Smooth muscle cell (in vitro differentiated cells): ENCODE data around the gene AQP12B. TPM values are rescaled to one million over a fixed set of nuclear protein-coding genes. Genes with fewer than 3 reads are reported as not detected.

Experiments used
- DNase-seq: peaks from one replicate; lab custom pipeline; 2025; ENCODE audit not compliant: unreplicated experiment; lab: John Stamatoyannopoulos, UW
- H2AFZ ChIP-seq: fragments of 200-600 bp; sonication (generic); 2 replicates; pipeline ENCODE4 v1.6.0; 2016; ENCODE audit warnings: antibody characterized with exemption, low read depth, mild to moderate bottlenecking
- H3F3A ChIP-seq: fragments of 200-600 bp; sonication (generic); 2 replicates; pipeline ENCODE4 v1.6.0; 2017; ENCODE audit warnings: antibody characterized with exemption, low read depth
- H3K27ac ChIP-seq: fragments of 200-600 bp; sonication (generic); 2 replicates; pipeline ENCODE4 v1.5.1; 2016; ENCODE audit warnings: low read depth, mild to moderate bottlenecking
- H3K27me3 ChIP-seq: fragments of 200-600 bp; sonication (generic); 2 replicates; pipeline ENCODE4 v1.6.1; 2016; ENCODE audit warnings: low read depth, mild to moderate bottlenecking
- H3K36me3 ChIP-seq: fragments of 200-600 bp; sonication (generic); 2 replicates; pipeline ENCODE4 v1.5.1; 2016; ENCODE audit warnings: low read depth
- H3K4me1 ChIP-seq: fragments of 200-600 bp; sonication (generic); 2 replicates; pipeline ENCODE4 v1.5.1; 2016; ENCODE audit warnings: low read depth
- H3K4me2 ChIP-seq: fragments of 200-600 bp; sonication (generic); 2 replicates; pipeline ENCODE4 v1.6.0; 2016; ENCODE audit warnings: mild to moderate bottlenecking
- H3K4me3 ChIP-seq: fragments of 200-600 bp; sonication (generic); 2 replicates; pipeline ENCODE4 v1.5.1; 2016; ENCODE audit warnings: mild to moderate bottlenecking
- H3K79me2 ChIP-seq: fragments of 200-600 bp; sonication (generic); 2 replicates; pipeline ENCODE4 v1.6.0; 2016; ENCODE audit warnings: low read depth, mild to moderate bottlenecking
- H3K9ac ChIP-seq: fragments of 200-600 bp; sonication (generic); 2 replicates; pipeline ENCODE4 v1.6.0; 2016; ENCODE audit warnings: low read depth
- H3K9me3 ChIP-seq: fragments of 200-600 bp; sonication (generic); replicated peaks from 2 replicates; pipeline ENCODE4 v1.5.1; 2016; ENCODE audit warnings: low read depth
- H4K20me1 ChIP-seq: fragments of 200-600 bp; sonication (generic); 2 replicates; pipeline ENCODE4 v1.6.0; 2016; ENCODE audit warnings: low read depth
- CTCF ChIP-seq: fragments of 200-600 bp; sonication (generic); IDR thresholded peaks from 2 replicates; pipeline ENCODE4 v1.5.1; 2017; ENCODE audit warnings: borderline replicate concordance, mild to moderate bottlenecking, antibody characterized with exemption; ENCODE audit not compliant: insufficient read depth, poor library complexity, severe bottlenecking
- whole genome bisulfite sequencing: methylation state at CpG from one replicate; pipeline ENCODE4 v1.1.7; 2016; ENCODE audit warnings: low lambda C conversion rate; 5-methylcytosine and 5-hydroxymethylcytosine counted together
- polyA plus RNA-seq: library from polyadenylated mRNA; unstranded; fragments of >200 nt; fragmentation: Nextera tagmentation; extraction: Ambion mirVana; gene quantifications from 2 replicates; pipeline ENCODE4 v1.2.1, GENCODE V29; 2016
- total RNA-seq: library from RNA; depleted of rRNA; stranded (reverse); fragments of >200 nt; gene quantifications from 2 replicates; pipeline ENCODE4 v1.2.3, GENCODE V29; 2014

The AQP12B gene
- total and polyA plus RNA-seq, 2 experiments from 2014 or later = not detected

GRCh38 chr2:240707821-240708220, 25.1 kb upstream of the AQP12B start:
- no peaks in the 10 kb centered on the region for H4K20me1 ChIP-seq
- H3K4me1 ChIP-seq = no peaks in the 10 kb centered on the region
- no peak for DNase-seq
- H3K9me3 ChIP-seq = no peaks in the 10 kb centered on the region
- no peak overlapping the region for H3K27ac ChIP-seq
- H3K9ac ChIP-seq = no peak overlapping the region
- H2AFZ ChIP-seq = no peak overlapping the region
- H3K4me2 ChIP-seq = no peak overlapping the region
- no peak overlapping the region for H3K4me3 ChIP-seq
- H3K36me3 ChIP-seq = no peaks in the 10 kb centered on the region
- H3K79me2 ChIP-seq = no peaks in the 10 kb centered on the region
- TF ChIP-seq CTCF = no peak
- no peaks in the 10 kb centered on the region for H3F3A ChIP-seq
- H3K27me3 ChIP-seq = peaks cover 8% of the 10 kb centered on the region
- 75% methylated on average over 10 of the region's 10 CpGs for WGBS

- no peak overlapping the region for H3K4me3 ChIP-seq
- 79% methylated on average over 15 of the region's 15 CpGs for WGBS
- H3K4me2 ChIP-seq = no peak overlapping the region
- H3K27me3 ChIP-seq = peaks cover 8% of the 10 kb centered on the region
- H3K36me3 ChIP-seq = no peaks in the 10 kb centered on the region
- H3K79me2 ChIP-seq = no peaks in the 10 kb centered on the region
- H2AFZ ChIP-seq = no peak overlapping the region
- TF ChIP-seq CTCF = no peak
- H3K9me3 ChIP-seq = no peaks in the 10 kb centered on the region
- no peaks in the 10 kb centered on the region for H3F3A ChIP-seq
- H3K27ac ChIP-seq = no peak overlapping the region
- no peak for DNase-seq
- H4K20me1 ChIP-seq = no peaks in the 10 kb centered on the region
- no peaks in the 10 kb centered on the region for H3K4me1 ChIP-seq
- no peak overlapping the region for H3K9ac ChIP-seq
These were observed 24.5 kb upstream of the AQP12B start for GRCh38 chr2:240707043-240707756.

GRCh38 chr2:240705204-240705791, 22.6 kb upstream of the AQP12B start:
- H3K36me3 ChIP-seq = no peaks in the 10 kb centered on the region
- peaks cover 8% of the 10 kb centered on the region for H3K27me3 ChIP-seq
- no peak overlapping the region for H3K4me3 ChIP-seq
- no peaks in the 10 kb centered on the region for H4K20me1 ChIP-seq
- no peak overlapping the region for H3K27ac ChIP-seq
- H3K9me3 ChIP-seq = no peaks in the 10 kb centered on the region
- H3F3A ChIP-seq = no peaks in the 10 kb centered on the region
- no peaks in the 10 kb centered on the region for H3K4me1 ChIP-seq
- no peak overlapping the region for H2AFZ ChIP-seq
- H3K9ac ChIP-seq = no peak overlapping the region
- no peak for TF ChIP-seq CTCF
- DNase-seq = no peak
- 87% methylated on average over 12 of the region's 12 CpGs for WGBS
- H3K4me2 ChIP-seq = no peak overlapping the region
- H3K79me2 ChIP-seq = no peaks in the 10 kb centered on the region
